K562 (cell line): Measurements from ENCODE around the gene BCL6B. TPM values are rescaled to one million over a fixed set of nuclear protein-coding genes. Genes with fewer than 3 reads are reported as not detected.

Experiments
- BCOR ChIP-seq: fragments of 450-650 bp; IDR thresholded peaks from 2 replicates; pipeline ENCODE4 v1.6.1; 2016
- CREM ChIP-seq: IDR thresholded peaks from 2 replicates; pipeline ENCODE4 v1.6.1; 2014; ENCODE audit warnings: antibody characterized with exemption, low read depth
- DDX20 ChIP-seq: fragments of 450-650 bp; IDR thresholded peaks from 2 replicates; pipeline ENCODE4 v1.6.1; 2016; ENCODE audit warnings: missing genetic modification characterization, low read depth, mild to moderate bottlenecking, missing compliant biosample characterization, moderate library complexity
- DMBX1 ChIP-seq: fragments of 250-450 bp; sonication (Bioruptor Pico); IDR thresholded peaks from 2 replicates; pipeline ENCODE4 v1.8.0; 2022; ENCODE audit warnings: inconsistent platforms, mild to moderate bottlenecking, moderate library complexity, borderline replicate concordance
- ETV1 ChIP-seq: fragments of 450-650 bp; conservative IDR thresholded peaks from 2 replicates; pipeline ENCODE4 v1.6.1; 2016; ENCODE audit warnings: missing genetic modification characterization, control low read depth, low read depth, missing compliant biosample characterization
- EWSR1 ChIP-seq: fragments of 450-650 bp; IDR thresholded peaks from 2 replicates; pipeline ENCODE4 v1.6.1; 2018; ENCODE audit warnings: borderline replicate concordance, mild to moderate bottlenecking, low read depth, moderate library complexity; ENCODE audit not compliant: partially characterized antibody
- JUND ChIP-seq, 2 experiments: IDR thresholded peaks; 2 replicates in 1 of 2; 3 replicates in 1 of 2; pipeline ENCODE4 v1.6.1; 2011; ENCODE audit warnings: borderline replicate concordance in 2 of 2, low read depth in 2 of 2, low read length in 2 of 2, improper control_type of control experiment in 1 of 2, missing biosample characterization in 1 of 2, missing genetic modification characterization in 1 of 2, missing genetic modification reagents in 1 of 2
- MYC ChIP-seq, 2 experiments: fragments of 250-450 bp in 1 of 2; sonication (Bioruptor Pico) in 1 of 2; IDR thresholded peaks; 2 replicates each; pipeline versions ENCODE4 v1.5.1 to v1.6.1; 2012 to 2021; ENCODE audit warnings: low read depth in 2 of 2, borderline replicate concordance in 1 of 2, improper control_type of control experiment in 1 of 2, low read length in 1 of 2, mild to moderate bottlenecking in 1 of 2, moderate library complexity in 1 of 2
- NFE2L1 ChIP-seq: fragments of 450-650 bp; IDR thresholded peaks from 2 replicates; pipeline ENCODE4 v1.6.1; 2016; ENCODE audit warnings: missing genetic modification characterization, low read depth, mild to moderate bottlenecking, missing compliant biosample characterization, moderate library complexity, borderline replicate concordance
- RAD21 ChIP-seq, 2 experiments: fragments of 250-450 bp in 1 of 2; fragments of 450-650 bp in 1 of 2; sonication (Bioruptor Pico) in 1 of 2; formaldehyde crosslinking in 1 of 2; IDR thresholded peaks in 1 of 2; conservative IDR thresholded peaks in 1 of 2; 2 replicates each; pipeline versions ENCODE4 v1.4.0 to v1.8.0; 2020 to 2022; ENCODE audit warnings: mild to moderate bottlenecking in 2 of 2, moderate library complexity in 1 of 2
- RB1 ChIP-seq: fragments of 450-650 bp; IDR thresholded peaks from 2 replicates; pipeline ENCODE4 v1.6.1; 2017; ENCODE audit warnings: low read depth, mild to moderate bottlenecking
- RBM25 ChIP-seq: fragments of 200-400 bp; formaldehyde crosslinking; IDR thresholded peaks from 2 replicates; pipeline ENCODE4 v1.6.1; 2018; ENCODE audit warnings: low read length, low read depth, moderate library complexity; ENCODE audit not compliant: severe bottlenecking
- SMC3 ChIP-seq: conservative IDR thresholded peaks from 2 replicates; pipeline ENCODE4 v1.6.1; 2011; ENCODE audit warnings: low read depth, low read length, improper control_type of control experiment; ENCODE audit not compliant: insufficient read depth
- TFAM ChIP-seq: fragments of 250-450 bp; sonication (Bioruptor Pico); conservative IDR thresholded peaks from 2 replicates; pipeline ENCODE4 v1.5.0; 2021; ENCODE audit warnings: mild to moderate bottlenecking, moderate library complexity
- U2AF2 ChIP-seq: fragments of 200-400 bp; formaldehyde crosslinking; optimal IDR thresholded peaks from 2 replicates; pipeline ENCODE3; 2017; ENCODE audit warnings: low read depth, mild to moderate bottlenecking, low read length
- ZNF217 ChIP-seq: sonication (generic); formaldehyde crosslinking; IDR thresholded peaks from 2 replicates; pipeline ENCODE4 v1.8.0; 2022; ENCODE audit warnings: mild to moderate bottlenecking, missing genetic modification reagents
- ZNF507 ChIP-seq: conservative IDR thresholded peaks from 2 replicates; pipeline ENCODE4 v1.6.1; 2017; ENCODE audit warnings: missing genetic modification characterization, missing compliant biosample characterization
- ZNF764 ChIP-seq: fragments of 250-450 bp; sonication (Bioruptor Pico); IDR thresholded peaks from 2 replicates; pipeline ENCODE4 v1.4.0; 2020; ENCODE audit warnings: low read depth, mild to moderate bottlenecking, moderate library complexity
- polyA plus RNA-seq, 8 experiments: library from polyadenylated mRNA; depleted of rRNA in 4 of 8; stranded (reverse) in 5 of 8; unstranded in 3 of 8; fragments of >200 nt; fragmentation: Nextera tagmentation in 2 of 8; fragmentation: Illumina TruSeq in 1 of 8; extraction: Ambion mirVana in 2 of 8; extraction: Trizol in 1 of 8; gene quantifications; 2 replicates each; pipeline versions ENCODE4 v1.2.1 to v1.2.3, GENCODE V29; 2011 to 2014; ENCODE audit warnings: inconsistent platforms in 1 of 8, missing spikeins in 1 of 8
- total RNA-seq, 7 experiments: library from RNA; depleted of rRNA in 6 of 7; stranded (reverse); fragments of >200 nt in 6 of 7; fragmentation: Illumina TruSeq in 2 of 7; extraction: Trizol in 2 of 7; gene quantifications; 2 replicates each; pipeline versions ENCODE4 v1.2.1 to v1.2.3, GENCODE V29; 2011 to 2021; ENCODE audit warnings: low replicate concordance in 1 of 7
- TF ChIP-seq, protein P1 (sequence below), 2 experiments: fragments of 450-650 bp; formaldehyde crosslinking in 1 of 2; IDR thresholded peaks; 2 replicates each; pipeline versions ENCODE4 v1.4.0 to v1.6.1; 2014 to 2020; ENCODE audit warnings: mild to moderate bottlenecking in 2 of 2, borderline replicate concordance in 1 of 2, low read depth in 1 of 2

The BCL6B gene
- total and polyA plus RNA-seq, 9 of the 15 experiments (the other 6 are each of a cell fraction or from before 2014, with no cell fraction given), result 0.89 to 5.0 (median 3.6) TPM

DNA sequence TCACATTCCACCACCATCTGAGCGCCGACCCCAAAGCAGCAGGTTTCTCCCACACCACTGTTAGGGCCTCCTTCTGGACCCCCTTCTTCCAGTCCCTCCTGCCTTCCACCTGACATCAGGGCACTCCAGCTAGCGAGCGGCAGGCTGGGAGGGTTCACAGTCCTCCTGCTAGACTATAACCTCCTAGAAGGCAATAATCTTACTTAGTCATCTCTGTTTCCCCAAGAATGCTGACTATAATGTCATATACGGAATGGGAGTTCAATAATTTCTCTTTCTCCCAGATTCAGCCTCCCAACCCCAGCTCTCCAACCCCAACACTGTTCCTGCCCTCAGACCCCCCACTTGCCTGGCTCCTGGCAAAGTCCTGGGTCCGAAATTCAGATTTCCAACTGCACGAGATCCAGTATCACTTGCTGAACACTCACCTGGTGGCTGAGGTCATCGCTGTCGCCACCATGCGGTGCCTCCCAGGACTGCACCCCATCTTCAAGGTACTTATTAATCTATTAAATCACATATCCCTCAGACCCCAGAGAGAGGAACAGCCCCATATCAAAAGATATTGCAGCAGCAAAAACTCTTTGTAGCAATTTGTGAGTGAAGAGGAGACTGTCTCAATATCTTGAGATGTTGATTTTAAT lies 21.4 kb upstream of the BCL6B start (continued):
- TF ChIP-seq ZNF217 (CRISPR knock-in tag), result no peak
- TF ChIP-seq, protein P1, sequence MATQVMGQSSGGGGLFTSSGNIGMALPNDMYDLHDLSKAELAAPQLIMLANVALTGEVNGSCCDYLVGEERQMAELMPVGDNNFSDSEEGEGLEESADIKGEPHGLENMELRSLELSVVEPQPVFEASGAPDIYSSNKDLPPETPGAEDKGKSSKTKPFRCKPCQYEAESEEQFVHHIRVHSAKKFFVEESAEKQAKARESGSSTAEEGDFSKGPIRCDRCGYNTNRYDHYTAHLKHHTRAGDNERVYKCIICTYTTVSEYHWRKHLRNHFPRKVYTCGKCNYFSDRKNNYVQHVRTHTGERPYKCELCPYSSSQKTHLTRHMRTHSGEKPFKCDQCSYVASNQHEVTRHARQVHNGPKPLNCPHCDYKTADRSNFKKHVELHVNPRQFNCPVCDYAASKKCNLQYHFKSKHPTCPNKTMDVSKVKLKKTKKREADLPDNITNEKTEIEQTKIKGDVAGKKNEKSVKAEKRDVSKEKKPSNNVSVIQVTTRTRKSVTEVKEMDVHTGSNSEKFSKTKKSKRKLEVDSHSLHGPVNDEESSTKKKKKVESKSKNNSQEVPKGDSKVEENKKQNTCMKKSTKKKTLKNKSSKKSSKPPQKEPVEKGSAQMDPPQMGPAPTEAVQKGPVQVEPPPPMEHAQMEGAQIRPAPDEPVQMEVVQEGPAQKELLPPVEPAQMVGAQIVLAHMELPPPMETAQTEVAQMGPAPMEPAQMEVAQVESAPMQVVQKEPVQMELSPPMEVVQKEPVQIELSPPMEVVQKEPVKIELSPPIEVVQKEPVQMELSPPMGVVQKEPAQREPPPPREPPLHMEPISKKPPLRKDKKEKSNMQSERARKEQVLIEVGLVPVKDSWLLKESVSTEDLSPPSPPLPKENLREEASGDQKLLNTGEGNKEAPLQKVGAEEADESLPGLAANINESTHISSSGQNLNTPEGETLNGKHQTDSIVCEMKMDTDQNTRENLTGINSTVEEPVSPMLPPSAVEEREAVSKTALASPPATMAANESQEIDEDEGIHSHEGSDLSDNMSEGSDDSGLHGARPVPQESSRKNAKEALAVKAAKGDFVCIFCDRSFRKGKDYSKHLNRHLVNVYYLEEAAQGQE (IDR thresholded peaks at IDR 0.05; ENCODE audit: borderline replicate concordance), result peak; percentile 78
- TF ChIP-seq, protein P1 (CRISPR knock-in tag; IDR thresholded peaks at IDR 0.05; ENCODE audit: low read depth), result no peak
- no peak for TF ChIP-seq RBM25
- no peak for TF ChIP-seq U2AF2
- TF ChIP-seq DMBX1 (CRISPR knock-in tag), result peak; percentile 63; the same call in 1 of the 2 replicates
- TF ChIP-seq RB1, result 0 out of 2 replicates have a peak, but pooled peaks have one; percentile 32
- TF ChIP-seq DDX20 (tag), result no peak
- TF ChIP-seq ZNF507 (tag), result no peak
- peak; percentile 39; the same call in 1 of the 2 replicates for TF ChIP-seq JUND (IDR thresholded peaks at IDR 0.05; ENCODE audit: borderline replicate concordance, low read depth, low read length)
- TF ChIP-seq JUND (tag; IDR thresholded peaks at IDR 0.05; ENCODE audit: borderline replicate concordance, low read depth, low read length), result no peak; the same call in 2 of the 3 replicates
- peak; percentile 56 for TF ChIP-seq SMC3
- TF ChIP-seq CREM, result 0 out of 2 replicates have a peak, but pooled peaks have one; percentile 13
- TF ChIP-seq TFAM (CRISPR knock-in tag), result no peak
- TF ChIP-seq NFE2L1 (tag), result no peak
- no peak for TF ChIP-seq EWSR1
- TF ChIP-seq MYC (IDR thresholded peaks at IDR 0.05; ENCODE audit: low read depth, low read length), result peak; percentile 30; the same call in 1 of the 2 replicates
- no peak for TF ChIP-seq MYC (CRISPR knock-in tag; IDR thresholded peaks at IDR 0.05; ENCODE audit: borderline replicate concordance, low read depth)
- peak; percentile 62; the same call in 1 of the 2 replicates for TF ChIP-seq ZNF764 (CRISPR knock-in tag)
- no peak for TF ChIP-seq ETV1 (tag)
- TF ChIP-seq BCOR, result no peak
- TF ChIP-seq RAD21 (CRISPR knock-in tag; conservative IDR thresholded peaks at IDR 0.05 in 1 of 2, IDR thresholded peaks at IDR 0.05 in 1 of 2), result peak; percentile 69 to 77
